Stimulated activated naive CD8-positive, alpha-beta T cell treated with anti-CD3 and anti-CD28 coated beads, Interleukin-15, Interleukin-2, amounts not matched to agents 100 U/mL and 50 U/mL, for 24 hours (primary cell): ENCODE data around the gene TARBP2.

Source experiments
- ATAC-seq: fragments of 150-1000 bp; cut with Tn5 transposase; one replicate; pipeline ENCODE4 v1.10.0; 2021
- DNase-seq: peaks from one replicate; pipeline ENCODE4 v3.0.0; 2021

TARBP2 gene

GRCh38 chr12:53500776-53501614 is at the start of gene TARBP2:
TARBP2 (plus strand) TSS chr12:53501283; CDS start chr12:53501409, 126 bp downstream.
- DNase-seq (peak; percentile 93), ATAC-seq (peak; percentile 83)

GRCh38 chr12:53451661-53452158 is 49.4 kb upstream of the TARBP2 start, which contains the start of gene PCBP2:
PCBP2 (plus strand) TSS chr12:53452102; CDS start chr12:53454801, 2,699 bp downstream.
- ATAC-seq (peak; percentile 98), DNase-seq (peak; percentile 97)

- DNase-seq, result peak; percentile 77
- ATAC-seq, result peak; percentile 24
Observed at GRCh38 chr12:53452159-53453077, 48.7 kb upstream of the TARBP2 start.

DNA sequence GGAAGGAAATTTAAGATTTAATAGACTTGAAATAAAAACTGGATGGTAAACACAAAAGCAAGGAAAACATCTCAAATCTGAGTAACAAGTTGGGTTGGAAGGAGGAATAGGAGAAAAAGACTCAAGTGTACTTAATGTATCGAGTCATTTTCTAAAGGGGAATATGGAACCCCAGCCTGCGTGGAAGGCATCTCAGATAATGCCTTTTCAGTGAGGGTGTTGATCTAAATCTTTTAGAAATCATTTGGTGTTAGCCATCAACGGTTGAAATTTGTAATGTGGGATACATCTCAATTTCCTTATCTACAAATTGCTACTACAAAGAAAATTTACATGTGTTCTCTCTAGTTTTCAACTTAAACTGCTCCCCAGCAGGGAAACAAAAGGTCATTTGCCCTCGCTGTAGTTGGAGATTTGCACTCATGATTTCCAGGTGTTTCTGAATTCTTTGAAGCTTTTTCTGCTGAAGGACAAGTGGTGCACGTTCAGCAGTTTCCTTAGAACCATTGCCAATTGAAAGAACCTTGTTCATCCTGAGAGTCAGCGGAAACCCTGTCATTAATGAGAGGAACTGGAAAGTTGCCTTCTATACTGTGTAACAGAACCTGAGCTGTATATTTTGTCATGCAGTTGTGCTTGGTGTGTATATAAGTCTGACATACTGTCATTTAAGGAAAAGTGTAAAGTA is 47.0 kb upstream of the TARBP2 start:
- ATAC-seq, result no peak
- no peak for DNase-seq

DNA sequence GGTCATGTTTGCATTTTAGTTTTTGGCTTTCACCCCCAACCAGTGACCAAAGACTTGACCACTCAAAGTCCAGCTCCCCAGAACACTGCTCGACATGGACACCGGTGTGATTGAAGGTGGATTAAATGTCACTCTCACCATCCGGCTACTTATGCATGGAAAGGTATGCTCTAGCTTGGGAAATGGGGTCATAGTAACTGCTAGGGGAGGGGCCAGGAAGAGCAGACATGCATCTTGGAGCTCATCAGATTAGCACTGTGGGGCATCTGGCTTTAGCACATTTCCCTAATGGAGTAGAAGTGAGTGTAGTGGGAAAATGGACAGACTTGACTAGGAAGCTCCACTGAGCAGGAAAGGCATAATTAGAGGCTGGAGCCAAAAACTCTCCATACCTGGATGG is 46.4 kb upstream of the TARBP2 start:
- no peak for DNase-seq
- no peak for ATAC-seq

- DNase-seq (no peak), ATAC-seq (no peak)
Observed at GRCh38 chr12:53456654-53457366, 44.3 kb upstream of the TARBP2 start.

DNA sequence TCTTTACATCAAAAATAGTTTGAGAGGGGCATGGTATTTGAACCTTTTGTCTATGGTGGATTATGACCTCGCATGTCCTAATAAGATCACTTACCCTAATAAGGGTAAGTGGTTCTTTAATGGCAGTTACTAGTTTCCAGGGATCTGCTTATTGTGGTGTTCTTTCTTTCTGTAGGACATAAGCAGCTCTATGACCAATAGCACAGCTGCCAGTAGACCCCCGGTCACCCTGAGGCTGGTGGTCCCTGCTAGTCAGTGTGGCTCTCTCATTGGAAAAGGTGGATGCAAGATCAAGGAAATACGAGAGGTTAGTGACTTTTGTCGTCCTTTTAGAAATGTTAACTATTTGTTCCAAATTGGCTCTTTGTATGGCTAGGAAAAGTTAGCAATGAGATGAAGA is 42.0 kb upstream of the TARBP2 start:
- DNase-seq (no peak), ATAC-seq (no peak)

GRCh38 chr12:53461059-53461458 is 40.0 kb upstream of the TARBP2 start:
- ATAC-seq (no peak), DNase-seq (no peak)

DNA sequence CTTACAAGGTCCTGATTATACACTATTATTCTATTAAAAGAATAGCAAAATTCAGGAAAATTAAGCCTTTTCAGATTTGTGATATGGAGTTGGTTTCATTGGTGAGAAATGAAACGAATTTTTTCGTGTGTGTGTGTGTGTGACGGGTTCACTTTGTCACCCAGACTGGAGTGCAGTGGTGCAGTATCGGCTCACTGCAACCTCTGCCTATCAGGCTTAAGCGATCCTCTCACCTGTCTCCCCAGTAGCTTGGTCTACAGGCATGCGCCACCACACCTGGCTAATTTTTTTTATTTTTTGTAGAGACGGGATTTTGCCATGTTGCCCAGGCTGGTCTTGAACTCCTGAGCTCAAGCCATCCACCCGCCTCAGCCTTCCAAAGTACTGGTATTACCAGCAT is 39.5 kb upstream of the TARBP2 start:
- no peak for DNase-seq
- no peak for ATAC-seq

GRCh38 chr12:53462935-53463334 is 38.1 kb upstream of the TARBP2 start:
- DNase-seq (no peak), ATAC-seq (no peak)

DNA sequence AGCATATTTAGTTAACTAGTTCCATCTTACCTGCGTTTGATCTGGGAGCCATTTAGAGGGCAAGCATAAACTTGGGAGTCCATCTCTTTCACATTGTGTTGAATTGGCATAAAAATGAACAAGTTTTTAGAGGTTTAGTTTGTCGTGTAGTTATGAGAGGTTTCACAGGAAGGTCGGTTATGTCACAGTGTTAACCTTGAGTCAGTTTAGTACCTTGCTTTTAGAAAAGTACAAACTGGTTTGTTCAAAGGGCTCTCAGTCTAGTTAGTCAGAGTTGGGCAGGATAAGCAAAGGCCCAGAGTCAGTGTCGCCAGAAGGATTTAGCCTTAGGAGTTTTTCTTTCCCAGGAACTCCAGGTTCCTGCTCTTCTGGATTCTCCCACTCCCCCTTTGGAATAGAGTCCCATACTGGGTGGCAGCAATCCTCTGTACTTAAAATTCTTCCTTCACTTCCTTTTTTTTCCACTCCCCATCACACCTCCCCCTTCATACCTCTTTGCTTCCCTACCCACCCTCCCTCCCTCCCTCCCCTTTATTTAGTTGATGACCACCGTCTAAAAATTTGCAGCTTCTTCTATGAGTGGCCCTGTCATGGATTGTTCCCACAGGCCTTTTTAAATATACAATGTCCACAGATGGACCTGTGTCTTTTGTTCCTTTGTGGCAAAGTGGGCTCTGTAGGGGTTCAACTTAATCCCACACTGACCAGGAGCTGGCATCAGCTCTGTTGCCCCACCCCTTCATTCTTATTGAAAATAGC is 37.1 kb upstream of the TARBP2 start:
- DNase-seq (no peak), ATAC-seq (no peak)

GRCh38 chr12:53464685-53465418 is 36.2 kb upstream of the TARBP2 start:
- DNase-seq, result no peak
- no peak for ATAC-seq

GRCh38 chr12:53465679-53466078 is 35.4 kb upstream of the TARBP2 start:
- DNase-seq, result no peak
- ATAC-seq, result no peak

GRCh38 chr12:53466640-53467039 is 34.4 kb upstream of the TARBP2 start:
- ATAC-seq, result no peak
- DNase-seq, result no peak

DNA sequence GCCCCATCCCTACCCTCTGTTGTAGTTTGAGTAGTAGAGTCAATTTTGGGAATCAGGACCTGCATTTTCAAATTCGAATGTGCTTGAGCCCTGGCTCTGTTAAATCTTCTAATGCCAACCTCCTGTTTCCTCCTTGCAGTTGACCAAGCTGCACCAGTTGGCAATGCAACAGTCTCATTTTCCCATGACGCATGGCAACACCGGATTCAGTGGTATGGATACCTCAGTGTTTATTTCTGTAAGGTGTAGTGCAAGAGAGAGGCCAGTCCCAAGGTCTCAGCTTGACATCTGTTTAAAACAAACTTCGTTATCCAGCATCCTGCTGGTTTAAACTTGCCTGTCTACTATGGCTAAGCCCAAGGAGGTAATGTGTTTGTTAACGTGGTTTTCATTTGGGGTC is 34.0 kb upstream of the TARBP2 start:
- ATAC-seq, result no peak
- no peak for DNase-seq

DNA sequence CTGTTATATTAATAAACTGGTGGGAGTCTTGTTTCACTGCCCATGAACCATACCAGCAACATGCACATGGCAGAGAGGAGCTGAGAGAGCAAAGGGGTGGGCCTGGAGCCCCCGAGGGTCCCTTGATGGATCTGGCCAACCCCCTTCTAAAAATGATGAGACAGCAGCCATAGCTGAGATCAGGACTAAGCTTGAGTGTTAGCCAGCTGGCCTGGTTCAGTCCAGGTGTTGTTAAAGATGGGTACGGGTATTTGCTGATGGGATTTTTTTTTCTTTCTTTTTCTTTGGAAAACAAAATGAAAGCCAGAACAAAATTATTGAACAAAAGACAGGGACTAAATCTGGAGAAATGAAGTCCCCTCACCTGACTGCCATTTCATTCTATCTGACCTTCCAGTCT is 33.2 kb upstream of the TARBP2 start:
- DNase-seq (no peak), ATAC-seq (no peak)

DNA sequence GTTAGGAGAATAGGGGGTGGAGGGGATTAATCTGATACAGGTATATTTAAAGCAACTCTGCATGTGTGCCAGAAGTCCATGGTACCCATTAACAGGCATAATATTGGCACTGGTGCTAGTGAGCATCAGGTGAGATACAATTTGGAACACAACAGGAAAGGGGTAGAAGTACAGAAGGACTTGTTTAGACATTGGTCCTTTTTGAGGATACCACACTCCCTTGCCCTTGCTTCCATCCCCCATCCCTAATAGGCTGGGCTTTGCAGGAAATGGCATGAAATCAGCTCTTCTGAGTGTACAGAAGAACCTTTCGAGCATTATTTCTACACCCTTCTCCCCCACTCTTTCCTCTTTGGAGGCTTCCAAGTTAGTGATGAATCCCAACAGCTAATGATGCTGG is 32.8 kb upstream of the TARBP2 start:
- ATAC-seq (no peak), DNase-seq (no peak)

GRCh38 chr12:53472056-53472582 is 29.0 kb upstream of the TARBP2 start:
- DNase-seq (no peak), ATAC-seq (no peak)

DNA sequence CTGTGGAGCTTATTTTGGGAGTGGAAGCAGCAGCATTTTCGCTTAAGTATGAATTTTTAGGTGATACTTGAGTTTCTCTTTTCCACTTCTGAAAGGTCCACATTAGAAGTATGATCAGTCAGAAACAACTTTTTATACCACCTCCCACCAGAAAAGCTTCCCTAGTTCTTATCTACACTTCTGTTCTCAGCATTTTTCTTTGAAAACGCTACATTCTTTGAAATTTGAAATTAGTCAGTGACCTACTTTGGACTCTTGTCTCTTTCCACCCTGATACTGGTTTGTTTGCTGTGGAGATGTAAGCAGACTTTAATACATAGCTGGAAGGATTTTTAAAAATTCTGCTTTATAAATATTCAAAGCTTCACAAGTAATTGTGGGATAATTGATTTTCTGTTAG is 27.0 kb upstream of the TARBP2 start:
- DNase-seq (no peak), ATAC-seq (no peak)

DNA sequence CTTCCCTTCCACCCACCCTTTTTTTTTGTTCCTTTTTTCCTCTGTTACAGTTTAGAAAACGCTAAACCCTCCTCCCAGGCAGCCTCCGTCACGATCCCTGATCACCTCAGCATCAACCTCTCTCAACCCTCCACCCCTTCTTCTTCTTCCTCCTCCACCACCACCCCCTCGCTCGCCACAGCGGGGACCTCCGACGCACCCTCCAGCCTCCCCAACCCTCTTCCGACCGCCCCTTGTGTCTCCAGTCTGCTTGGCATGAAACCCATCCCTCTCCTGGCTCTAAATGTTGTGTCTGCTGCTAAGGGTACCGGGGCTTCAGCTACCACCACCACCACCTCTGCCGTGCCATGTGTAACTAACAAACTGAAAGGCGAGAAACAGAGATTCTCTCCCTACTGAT is 26.3 kb upstream of the TARBP2 start:
- ATAC-seq, result no peak
- DNase-seq, result no peak
